NCI-H748 (cell line): ENCODE results near the gene FLOT2.
"Not testable (repeated sequence)": the region's sequence is repeated elsewhere in the genome, so short reads cannot be mapped to it uniquely, and the experiment has no call there.

Experiments used
- DNase-seq: peaks from one replicate; lab custom pipeline; 2025; ENCODE audit not compliant: unreplicated experiment; lab: John Stamatoyannopoulos, UW

FLOT2 gene

DNA sequence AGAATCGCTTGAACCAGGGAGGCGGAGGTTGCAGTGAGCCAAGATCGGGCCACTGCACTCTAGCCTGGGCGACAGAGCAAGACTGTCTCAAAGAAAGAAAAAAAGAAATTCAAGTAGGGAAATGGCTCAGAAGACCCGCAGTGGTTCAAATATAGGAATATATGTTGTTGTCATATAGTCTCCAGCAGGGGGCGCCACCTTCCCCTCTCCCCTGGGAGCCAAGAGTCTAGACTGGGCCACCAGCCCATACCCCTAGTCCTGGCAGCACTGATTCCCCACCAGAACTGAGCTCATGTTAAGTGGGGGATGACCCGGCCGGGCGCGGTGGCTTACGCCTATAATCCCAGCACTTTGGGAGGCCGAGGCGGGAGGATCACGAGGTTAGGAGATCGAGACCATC is 48.9 kb downstream of the FLOT2 start:
- peak; percentile 26 for DNase-seq

GRCh38 chr17:28846699-28847098 is 50.8 kb downstream of the FLOT2 start:
- not testable (repeated sequence) for DNase-seq

GRCh38 chr17:28846231-28846630 is 51.3 kb downstream of the FLOT2 start:
- DNase-seq = no peak

DNA sequence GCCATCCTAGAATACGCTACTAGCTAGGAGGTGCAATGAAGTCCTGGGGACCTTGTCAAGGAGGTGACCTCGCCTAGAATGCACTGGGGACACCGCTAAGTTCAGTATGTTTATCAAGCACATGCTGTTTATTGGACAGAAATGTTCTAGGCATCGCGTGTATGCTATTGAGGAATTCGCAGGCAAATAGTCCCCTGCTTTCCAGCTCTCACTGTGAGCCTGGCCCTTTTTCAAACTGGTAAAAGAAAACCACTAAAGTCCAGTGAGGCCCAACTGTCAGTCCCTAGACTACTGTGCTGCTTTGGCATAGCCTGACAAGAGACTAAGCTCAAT is 53.8 kb downstream of the FLOT2 start:
- no peak for DNase-seq

- DNase-seq = peak; percentile 96
These were observed 55.1 kb downstream of the FLOT2 start, which contains the start of gene FAM222B for GRCh38 chr17:28842282-28843012. Gene FAM222B (minus strand): TSS chr17:28842790. CDS start chr17:28766667, 76,123 bp downstream.

- peak; percentile 66 for DNase-seq
These were observed 55.6 kb downstream of the FLOT2 start for GRCh38 chr17:28841901-28842281.

GRCh38 chr17:28839221-28839620 is 58.3 kb downstream of the FLOT2 start:
- no peak for DNase-seq

DNA sequence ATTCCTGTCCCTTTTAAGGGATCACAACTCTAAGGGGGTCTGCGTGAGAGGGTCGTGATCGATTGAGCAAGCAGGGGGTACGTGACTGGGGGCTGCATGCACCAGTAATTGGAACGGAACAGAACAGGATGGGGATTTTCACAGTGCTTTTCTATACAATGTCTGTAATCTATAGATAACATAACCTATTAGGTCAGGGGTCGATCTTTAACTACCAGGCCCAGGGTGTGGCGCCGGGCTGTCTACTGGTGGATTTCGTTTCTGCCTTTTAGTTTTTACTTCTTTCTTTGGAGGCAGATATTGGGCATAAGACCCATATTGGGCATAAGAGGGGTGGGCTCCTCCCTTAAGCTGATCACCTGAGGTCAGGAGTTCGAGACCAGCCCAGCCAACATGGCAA is 61.0 kb downstream of the FLOT2 start:
- DNase-seq = not testable (repeated sequence)

DNA sequence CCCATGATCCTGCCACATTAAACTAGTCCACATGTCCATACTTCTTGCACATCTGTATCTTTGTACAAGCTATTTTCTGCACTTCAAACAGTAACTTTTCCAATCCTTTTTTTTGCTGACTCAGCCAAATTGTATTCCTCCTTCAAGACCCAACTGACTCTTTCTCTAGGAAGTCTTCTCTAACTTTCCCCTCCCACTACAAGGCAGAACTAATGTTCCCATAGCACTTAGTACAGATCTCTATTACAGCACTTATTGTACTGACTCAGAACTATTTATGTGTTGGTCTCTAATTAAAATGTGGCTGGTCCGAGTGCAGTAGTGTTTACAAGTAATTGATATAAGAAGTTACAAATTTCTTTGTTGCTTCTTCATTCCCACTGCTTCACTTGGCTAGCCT is 63.1 kb downstream of the FLOT2 start:
- no peak for DNase-seq
